ENCODE results near the gene INSYN1.

GRCh38 chr15:73749971-73750370 is 3.2 kb downstream of the INSYN1 start:
- TF ChIP-seq CTCF (IDR thresholded peaks at IDR 0.05 in 4 of 5, conservative IDR thresholded peaks at IDR 0.05 in 1 of 5) (no peak), POLR2A (IDR thresholded peaks at IDR 0.05) (no peak)
